GM21717 (cell line): ENCODE measurements around the gene HOXA10.
A peak's percentile ranks its signal among the peaks of the same experiment; 100 is the strongest.

Source experiments
- ATAC-seq: cut with Tn5 transposase; IDR thresholded peaks from one replicate; pipeline ENCODE4 v1.9.1; 2021; ENCODE audit warnings: mild to moderate bottlenecking, moderate library complexity; ENCODE audit not compliant: unreplicated experiment

HOXA10 gene

DNA sequence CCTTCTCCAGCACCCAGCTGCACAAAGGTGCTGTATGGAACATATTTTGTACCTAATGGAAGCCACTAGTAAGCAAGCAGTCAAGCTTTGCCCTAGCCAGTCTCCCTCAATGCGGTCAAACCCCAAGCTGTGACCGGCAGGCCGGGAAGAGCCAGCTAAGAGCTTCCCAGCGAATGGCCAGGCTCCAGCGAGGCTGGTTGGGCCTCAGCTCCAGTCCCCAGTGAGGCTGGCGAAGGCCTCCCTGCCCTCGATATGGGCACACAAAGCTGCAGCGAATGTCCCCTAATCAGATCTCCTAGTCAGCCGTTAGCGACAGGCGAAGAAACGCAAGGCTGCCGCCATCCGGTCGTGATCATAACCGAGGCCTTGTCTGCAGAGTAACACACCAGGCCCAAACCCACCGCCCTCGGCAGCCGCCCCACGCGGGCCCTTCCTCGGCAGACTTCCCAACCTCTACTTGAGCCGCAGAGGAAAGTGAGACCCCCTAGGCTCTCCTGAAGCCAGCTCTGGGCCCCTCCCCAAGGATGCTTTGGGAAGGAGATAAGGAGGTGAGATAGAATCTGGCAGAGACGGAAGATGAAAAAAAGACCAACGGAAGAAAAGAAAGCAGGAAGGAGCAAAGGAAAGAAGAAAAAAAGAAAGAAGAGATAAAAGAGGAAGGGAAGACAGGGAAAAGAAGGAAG lies 5.7 kb downstream of the HOXA10 start:
- ATAC-seq, result no peak

GRCh38 chr7:27167916-27168264 lies 6.2 kb downstream of the HOXA10 start:
- no peak for ATAC-seq

GRCh38 chr7:27166531-27167505 lies 7.3 kb downstream of the HOXA10 start:
- no peak for ATAC-seq

- no peak for ATAC-seq
Observed at GRCh38 chr7:27165996-27166530, 8.1 kb downstream of the HOXA10 start.

- no peak for ATAC-seq
Observed at GRCh38 chr7:27165089-27165995, 8.8 kb downstream of the HOXA10 start, which contains the start of gene HOXA9. TSS of gene HOXA9 (minus strand) at chr7:27165537. CDS start at chr7:27165457, 80 bp downstream.

GRCh38 chr7:27164367-27165088 lies 9.6 kb downstream of the HOXA10 start:
- no peak for ATAC-seq

GRCh38 chr7:27164045-27164366 lies 10.1 kb downstream of the HOXA10 start:
- no peak for ATAC-seq

GRCh38 chr7:27163288-27164044 lies 10.7 kb downstream of the HOXA10 start:
- no peak for ATAC-seq

- no peak for ATAC-seq
Observed at GRCh38 chr7:27162561-27163287, 11.4 kb downstream of the HOXA10 start.

- ATAC-seq, result no peak
Observed at GRCh38 chr7:27161721-27162560, 12.2 kb downstream of the HOXA10 start.

GRCh38 chr7:27161214-27161720 lies 12.9 kb downstream of the HOXA10 start:
- no peak for ATAC-seq

- ATAC-seq, result peak; percentile 58
Observed at GRCh38 chr7:27160546-27161213, 13.4 kb downstream of the HOXA10 start.

DNA sequence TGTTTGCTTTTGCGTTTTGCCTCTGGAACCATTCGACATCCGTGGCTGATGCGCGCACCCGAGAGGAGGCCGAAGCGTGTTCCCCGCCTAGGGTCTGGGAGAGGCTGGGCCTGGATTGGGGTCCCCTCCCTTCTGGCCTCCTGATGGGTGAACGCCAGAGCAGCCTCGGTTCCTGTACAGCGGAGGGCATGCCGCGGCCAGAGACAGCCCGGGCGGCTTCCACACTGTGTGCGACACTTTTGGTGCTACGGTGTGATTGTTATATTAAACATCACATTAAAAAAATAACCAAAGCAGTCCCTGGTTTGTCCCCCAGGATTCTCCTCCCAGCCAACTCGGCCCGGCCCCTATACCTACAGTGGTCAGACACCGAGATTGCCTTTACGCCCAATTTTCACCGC lies 14.0 kb downstream of the HOXA10 start:
- ATAC-seq, result no peak

GRCh38 chr7:27159266-27160144 lies 14.6 kb downstream of the HOXA10 start:
- ATAC-seq, result no peak

GRCh38 chr7:27158436-27159265 lies 15.5 kb downstream of the HOXA10 start:
- no peak for ATAC-seq
